H54 (cell line): ENCODE results near the gene ZNF3.
"Not testable (repeated sequence)": the region's sequence is repeated elsewhere in the genome, so short reads cannot be mapped to it uniquely, and the experiment has no call there.

Experiments
- DNase-seq: peaks from one replicate; pipeline ENCODE4 v3.0.0; 2011; ENCODE audit warnings: low spot score, mixed read lengths; ENCODE audit not compliant: insufficient read length
- FAIRE-seq: peaks from 3 replicates; lab custom pipeline; 2011; peaks lifted over from hg19 to GRCh38; lab: Jason Lieb, UNC
- POLR2A ChIP-seq: IDR thresholded peaks from 2 replicates; pipeline ENCODE4 v1.6.1; 2011; ENCODE audit warnings: low read depth, mild to moderate bottlenecking, low read length

Gene ZNF3

DNA sequence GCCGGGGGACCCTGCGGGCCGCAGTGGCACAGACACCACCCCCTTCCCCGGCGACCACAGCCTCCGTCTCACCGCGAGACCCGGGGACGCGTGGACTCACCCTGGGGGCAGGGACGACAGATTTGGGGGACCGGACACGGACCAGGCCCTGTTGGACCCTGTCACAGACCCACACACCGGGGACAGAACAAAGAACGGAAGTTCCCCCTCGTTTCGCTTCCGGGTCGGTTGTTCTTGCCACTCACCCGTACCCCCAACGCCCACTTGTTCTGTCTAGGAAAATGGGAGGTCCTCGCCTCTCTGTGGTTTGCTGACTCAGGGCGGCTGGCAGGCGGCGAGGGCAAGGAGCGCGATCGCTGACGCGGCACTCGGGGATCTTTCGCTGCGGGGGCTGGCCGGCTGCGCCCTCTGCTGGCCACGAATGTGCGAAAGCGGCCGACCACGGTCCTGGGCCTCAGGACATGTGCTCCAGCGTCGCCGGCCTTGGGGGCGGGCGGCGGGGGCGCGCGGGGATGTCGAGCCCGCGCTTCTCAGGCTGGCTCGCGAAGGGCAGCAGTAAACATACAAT, at the start of gene ZNF3:
TSS of gene ZNF3 (minus strand) at position 189 of the 568 bp plus-strand sequence. CDS start 4,366 bp downstream, outside the sequence.
- DNase-seq (peak; percentile 94), FAIRE-seq (peak; percentile 36)
- peak; percentile 39; the same call in 1 of the 2 replicates for TF ChIP-seq POLR2A

DNA sequence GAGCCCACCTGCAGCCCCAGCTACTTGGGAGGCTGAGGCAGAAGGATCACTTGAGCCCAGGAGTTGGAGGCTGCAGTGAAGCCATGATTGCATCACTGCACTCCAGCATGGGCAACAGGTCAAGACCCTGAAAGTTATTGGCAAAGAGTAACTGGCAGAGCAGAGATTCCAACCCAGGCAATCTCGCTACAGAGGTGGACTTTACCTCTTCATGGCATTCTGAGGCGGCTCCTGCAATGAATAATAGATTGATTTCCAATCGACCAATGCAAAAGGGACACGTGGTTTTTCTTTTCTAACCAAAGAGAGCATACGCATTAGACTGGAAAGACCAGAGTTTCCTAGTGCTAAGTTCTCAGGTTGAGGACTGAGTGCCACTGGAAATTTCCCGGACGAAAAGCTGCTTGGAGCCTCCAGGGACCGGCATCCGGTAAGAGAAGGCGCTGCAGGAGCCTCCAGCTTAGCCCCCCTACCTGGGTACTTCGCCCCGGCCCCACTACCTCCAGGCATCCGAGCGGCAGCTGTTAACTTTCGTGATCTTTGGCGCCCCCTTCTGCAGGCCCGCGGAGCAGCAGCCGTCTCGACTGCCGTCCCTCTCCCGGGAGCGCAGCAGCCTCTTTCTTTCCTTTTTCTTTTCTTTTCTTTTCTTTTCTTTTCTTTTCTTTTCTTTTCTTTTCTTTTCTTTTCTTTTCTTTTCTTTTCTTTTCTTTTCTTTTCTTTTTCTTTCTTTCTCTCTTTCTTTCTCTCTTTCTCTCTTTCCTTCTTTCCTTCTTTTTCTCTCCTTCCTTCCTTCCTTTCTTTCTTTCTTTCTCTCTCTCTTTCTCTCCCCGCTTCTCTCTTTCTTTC, 49.3 kb upstream of the ZNF3 start:
- peak; percentile 72 for DNase-seq
- no peak for TF ChIP-seq POLR2A
- no peak for FAIRE-seq

DNA sequence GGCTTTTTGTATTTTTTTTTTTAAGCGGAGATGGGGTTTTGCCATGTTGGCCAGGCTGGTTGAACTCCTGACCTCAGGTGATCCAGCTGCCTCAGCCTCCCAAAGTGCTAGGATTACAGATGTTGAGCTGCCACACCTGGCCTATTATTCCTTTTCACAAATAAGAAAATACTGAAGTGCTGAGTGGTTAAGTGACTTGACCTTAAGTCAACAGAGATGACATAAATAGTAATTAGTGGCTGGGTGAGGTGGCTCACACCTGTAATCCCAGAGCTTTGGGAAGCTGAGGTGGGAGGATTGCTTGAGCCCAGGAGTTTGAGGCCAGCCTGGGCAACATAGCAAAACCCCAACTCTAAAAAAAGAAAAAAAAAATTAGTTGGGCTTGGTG, 48.7 kb upstream of the ZNF3 start:
- not testable (repeated sequence) for DNase-seq, FAIRE-seq

DNA sequence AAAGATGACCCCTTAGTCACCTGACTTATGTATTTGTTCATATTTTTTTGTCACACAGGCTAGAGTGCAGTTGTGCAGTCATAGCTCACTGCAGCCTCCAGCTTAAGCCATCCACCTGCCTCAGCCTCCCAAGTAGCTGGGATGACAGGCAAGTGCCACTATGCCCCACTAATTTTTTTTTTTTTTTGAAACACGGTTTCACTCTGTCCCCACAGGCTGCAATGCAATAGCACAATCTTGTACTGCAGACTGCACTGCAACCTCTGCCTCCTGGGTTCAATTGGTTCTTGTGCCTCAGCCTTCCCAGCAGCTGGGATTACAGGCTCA, 47.1 kb upstream of the ZNF3 start:
- no peak for TF ChIP-seq POLR2A
- no peak for FAIRE-seq
- no peak for DNase-seq

DNA sequence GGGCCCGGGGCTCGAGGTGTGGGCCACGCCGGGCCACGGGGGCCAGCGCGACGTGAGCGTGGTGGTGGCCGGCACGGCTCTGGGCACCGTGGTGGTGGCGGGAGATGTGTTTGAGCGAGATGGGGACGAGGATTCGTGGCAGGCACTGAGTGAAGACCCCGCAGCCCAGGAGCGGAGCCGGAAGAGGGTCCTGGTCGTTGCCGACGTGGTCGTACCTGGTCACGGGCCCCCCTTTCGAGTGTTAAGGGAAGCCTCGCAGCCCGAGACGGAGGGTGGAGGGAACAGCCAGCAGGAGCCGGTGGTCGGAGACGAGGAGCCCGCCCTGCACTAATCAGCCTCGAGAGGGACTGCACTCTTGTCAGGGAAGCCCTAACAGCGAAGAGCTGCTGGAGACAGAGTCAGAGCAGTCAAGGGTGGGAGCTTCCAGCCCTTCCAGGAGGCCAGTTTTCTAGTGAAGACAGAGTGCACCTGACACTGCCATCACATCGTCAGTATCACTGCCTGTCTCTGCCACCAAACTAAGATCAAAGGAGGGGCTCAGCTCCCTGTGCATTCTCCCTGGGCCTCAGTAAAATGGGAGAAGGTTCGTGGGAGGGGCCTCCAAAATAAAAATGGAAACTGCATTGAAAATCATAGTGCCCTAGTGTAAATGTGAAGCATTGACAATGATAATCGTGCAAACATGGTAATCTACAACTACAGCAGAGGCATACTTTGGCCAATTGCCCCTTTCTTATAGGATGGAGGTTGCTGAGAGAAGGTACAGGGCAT, 46.5 kb upstream of the ZNF3 start:
- DNase-seq = no peak
- no peak for FAIRE-seq
- TF ChIP-seq POLR2A = no peak

DNA sequence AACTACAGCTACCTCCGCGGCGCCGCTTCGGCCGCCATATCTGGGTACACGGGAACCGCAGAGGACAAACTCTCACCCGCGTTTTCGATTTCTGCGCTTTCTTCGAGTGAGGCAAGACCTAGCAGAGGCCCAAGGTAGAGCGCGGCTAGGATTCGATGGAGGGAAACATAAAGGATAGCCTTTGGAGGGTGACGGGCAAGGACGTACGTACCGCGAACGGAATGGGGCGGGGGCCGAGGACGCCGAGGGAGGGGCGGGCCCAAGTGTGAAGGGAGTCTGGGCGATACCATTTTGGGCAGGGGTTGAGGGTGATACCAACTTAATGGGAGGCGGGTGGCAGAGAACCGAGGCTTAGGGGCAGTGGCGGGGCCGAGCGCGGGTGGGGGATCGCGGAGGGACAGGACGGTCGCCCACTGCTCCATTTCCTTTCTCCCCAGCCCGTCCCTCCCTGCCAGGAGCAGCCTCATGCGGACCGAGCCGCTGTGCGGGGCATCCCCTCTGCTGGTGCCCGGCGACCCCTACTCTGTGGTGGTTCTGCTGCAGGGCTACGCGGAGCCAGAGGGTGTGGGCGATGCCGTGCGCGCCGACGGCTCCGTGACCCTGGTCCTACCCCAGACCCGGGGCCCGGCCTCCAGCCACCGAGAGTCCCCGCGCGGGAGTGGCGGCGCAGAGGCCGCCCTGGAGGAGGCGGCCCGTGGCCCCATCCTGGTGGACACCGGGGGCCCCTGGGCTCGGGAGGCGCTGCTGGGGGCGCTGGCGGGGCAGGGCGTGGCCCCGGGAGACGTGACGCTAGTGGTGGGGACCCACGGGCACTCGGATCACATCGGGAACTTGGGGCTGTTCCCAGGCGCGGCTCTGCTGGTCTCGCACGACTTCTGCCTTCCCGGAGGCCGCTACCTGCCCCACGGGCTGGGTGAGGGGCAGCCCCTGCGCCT, 45.7 kb upstream of the ZNF3 start, which contains the start of gene MBLAC1:
TSS of gene MBLAC1 (plus strand) at position 37 of the 935 bp plus-strand sequence. CDS start at position 466, 429 bp downstream.
- no peak for FAIRE-seq
- DNase-seq = peak; percentile 78
- TF ChIP-seq POLR2A = peak; percentile 72

DNA sequence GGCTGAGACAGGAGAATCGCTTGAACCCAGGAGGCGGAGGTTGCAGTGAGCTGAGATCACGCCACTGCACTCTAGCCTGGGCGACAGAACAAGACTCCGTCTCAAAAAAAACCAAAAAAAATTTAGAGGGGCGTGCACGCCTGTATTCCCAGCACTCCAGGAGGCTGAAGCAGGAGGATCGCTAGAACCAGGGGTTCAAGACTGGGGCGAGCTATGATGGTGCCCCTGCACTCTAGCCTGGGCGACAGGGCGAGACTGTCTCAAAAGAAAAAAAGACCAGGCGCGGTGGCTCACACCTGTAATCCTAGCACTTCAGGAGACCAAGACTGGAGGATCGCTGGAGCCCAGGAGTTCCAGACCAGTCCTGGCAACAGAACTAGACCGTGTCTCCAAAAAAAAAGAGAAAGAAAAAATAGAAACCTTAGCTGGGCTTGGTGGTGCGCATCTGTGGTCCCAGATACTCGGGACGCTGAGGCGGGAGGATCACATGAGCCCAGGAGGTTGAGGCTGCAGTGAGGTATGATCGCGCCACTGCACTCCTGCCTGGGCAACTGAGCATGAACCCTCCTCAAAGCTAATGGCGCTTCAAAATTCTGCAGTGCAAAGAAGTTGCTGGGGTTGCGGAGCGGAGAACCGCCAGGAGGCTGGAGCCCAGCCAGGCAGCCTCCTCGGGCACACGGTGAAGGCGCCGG, 44.9 kb upstream of the ZNF3 start:
- no peak for DNase-seq
- no peak for TF ChIP-seq POLR2A
- no peak for FAIRE-seq

DNA sequence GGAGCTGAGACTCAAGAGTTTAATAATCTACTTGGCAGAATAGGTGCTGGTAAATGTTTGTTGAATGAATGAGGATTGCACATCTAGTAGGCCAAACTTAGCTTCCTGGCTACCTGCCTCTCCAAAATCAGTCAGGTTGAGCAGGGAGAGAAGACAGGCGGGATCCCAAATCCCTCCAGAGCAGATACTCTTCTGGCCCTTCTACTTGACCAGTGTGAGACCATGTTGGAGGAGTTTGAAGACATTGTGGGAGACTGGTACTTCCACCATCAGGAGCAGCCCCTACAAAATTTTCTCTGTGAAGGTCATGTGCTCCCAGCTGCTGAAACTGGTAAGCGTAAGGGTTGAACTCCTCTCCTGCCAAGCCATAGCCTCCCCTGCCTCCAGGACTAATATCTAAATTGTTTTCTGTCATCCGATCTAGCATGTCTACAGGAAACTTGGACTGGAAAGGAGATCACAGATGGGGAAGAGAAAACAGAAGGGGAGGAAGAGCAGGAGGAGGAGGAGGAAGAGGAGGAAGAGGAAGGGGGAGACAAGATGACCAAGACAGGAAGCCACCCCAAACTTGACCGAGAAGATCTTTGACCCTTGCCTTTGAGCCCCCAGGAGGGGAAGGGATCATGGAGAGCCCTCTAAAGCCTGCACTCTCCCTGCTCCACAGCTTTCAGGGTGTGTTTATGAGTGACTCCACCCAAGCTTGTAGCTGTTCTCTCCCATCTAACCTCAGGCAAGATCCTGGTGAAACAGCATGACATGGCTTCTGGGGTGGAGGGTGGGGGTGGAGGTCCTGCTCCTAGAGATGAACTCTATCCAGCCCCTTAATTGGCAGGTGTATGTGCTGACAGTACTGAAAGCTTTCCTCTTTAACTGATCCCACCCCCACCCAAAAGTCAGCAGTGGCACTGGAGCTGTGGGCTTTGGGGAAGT, 43.0 kb upstream of the ZNF3 start:
- DNase-seq (no peak), FAIRE-seq (no peak)
- TF ChIP-seq POLR2A = no peak

DNA sequence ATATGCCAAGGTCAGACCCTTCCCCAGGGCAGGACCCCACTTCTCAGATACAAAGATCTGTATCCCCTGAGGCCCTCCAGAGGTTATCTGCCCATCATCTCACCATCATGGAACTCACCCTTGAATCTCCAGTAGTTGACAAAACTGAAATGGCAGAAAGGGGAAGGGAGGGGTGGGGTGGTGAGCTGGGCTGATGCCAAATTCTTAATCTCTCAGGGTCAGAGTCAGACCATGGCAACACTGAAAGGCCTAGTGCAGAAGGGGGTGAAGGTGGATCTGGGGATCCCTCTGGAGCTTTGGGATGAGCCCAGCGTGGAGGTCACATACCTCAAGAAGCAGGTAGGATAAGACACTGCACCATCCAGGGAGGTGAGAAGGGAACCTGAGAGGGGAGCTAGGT, 41.0 kb upstream of the ZNF3 start:
- no peak for DNase-seq
- no peak for FAIRE-seq
- no peak for TF ChIP-seq POLR2A

DNA sequence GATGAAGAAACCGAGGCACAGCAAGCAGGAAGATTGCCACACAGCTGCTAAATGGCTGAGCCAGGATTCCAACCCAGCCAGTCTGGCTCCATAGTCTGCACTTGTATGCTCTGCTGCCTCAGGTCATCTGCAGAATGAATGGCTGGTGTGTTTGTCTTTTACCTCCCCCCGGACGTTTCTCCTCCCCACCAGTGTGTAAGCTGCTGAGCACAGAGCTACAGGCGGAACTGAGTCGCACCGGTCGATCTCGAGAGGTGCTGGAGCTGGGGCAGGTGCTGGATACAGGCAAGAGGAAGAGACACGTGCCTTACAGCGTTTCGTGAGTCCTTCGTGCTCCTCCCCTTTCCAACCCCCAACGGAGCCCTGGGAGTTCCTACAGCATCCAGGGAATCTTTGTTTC, 40.5 kb upstream of the ZNF3 start:
- no peak for TF ChIP-seq POLR2A
- DNase-seq (no peak), FAIRE-seq (no peak)

DNA sequence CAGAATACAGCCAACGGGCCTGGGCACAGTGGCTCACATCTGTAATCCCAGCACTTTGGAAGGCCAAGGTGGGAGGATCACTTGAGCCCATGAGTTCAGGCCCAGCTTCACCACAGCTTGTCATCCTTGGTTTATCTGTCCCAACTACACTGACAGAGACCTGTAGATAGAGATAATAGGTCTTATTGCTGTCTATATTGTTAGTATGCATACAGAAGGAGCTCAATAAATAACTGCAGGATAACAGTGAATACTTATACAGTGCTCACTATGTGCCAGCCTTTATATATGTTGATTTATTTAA, 39.2 kb upstream of the ZNF3 start:
- no peak for TF ChIP-seq POLR2A
- DNase-seq (no peak), FAIRE-seq (no peak)
